HEK293 (cell line): ENCODE measurements around the gene DNAH9.

Experiments used
- CTCF ChIA-PET: fragments of 350-600 bp; formaldehyde crosslinking; extraction: SDS; loops from one replicate; lab custom pipeline; 2021; ENCODE audit warnings: antibody characterized with exemption; lab: Yijun Ruan, JAX
- POLR2A ChIA-PET: fragments of 300-600 bp; formaldehyde crosslinking; extraction: SDS; loops from one replicate; lab custom pipeline; 2020; ENCODE audit warnings: antibody characterized with exemption, inconsistent platforms; lab: Yijun Ruan, JAX
- H3K27ac ChIP-seq: fragments of 200-500 bp; sonication (Bioruptor generic); 2 replicates; pipeline ENCODE4 v1.5.1; 2014; ENCODE audit warnings: low read depth, low read length, control low read depth, inconsistent platforms; ENCODE audit errors: extremely low read depth
- H3K36me3 ChIP-seq, 2 experiments: fragments of 200-500 bp in 1 of 2; sonication (Bioruptor generic) in 1 of 2; 1 replicate in 1 of 2; 2 replicates in 1 of 2; pipeline ENCODE4 v1.5.1; 2014 to 2017; ENCODE audit warnings: inconsistent platforms in 2 of 2, low read length in 2 of 2; ENCODE audit not compliant: control insufficient read depth in 2 of 2, insufficient read depth in 1 of 2
- H3K4me1 ChIP-seq: fragments of 200-500 bp; sonication (Bioruptor generic); 2 replicates; pipeline ENCODE4 v1.5.1; 2014; ENCODE audit warnings: mild to moderate bottlenecking, low read length, inconsistent platforms; ENCODE audit not compliant: control insufficient read depth, insufficient read depth
- H3K4me3 ChIP-seq: 2 replicates; pipeline ENCODE4 v1.5.1; 2011; ENCODE audit warnings: low read depth, mild to moderate bottlenecking, control low read depth, low read length, moderate library complexity
- H3K9me3 ChIP-seq: fragments of 200-500 bp; sonication (Bioruptor generic); 2 replicates; pipeline ENCODE4 v1.5.1; 2014; ENCODE audit warnings: low read depth, low read length, inconsistent platforms; ENCODE audit not compliant: control insufficient read depth, insufficient read depth
- CTCF ChIP-seq: fragments of 450-650 bp; formaldehyde crosslinking; IDR thresholded peaks from 2 replicates; pipeline ENCODE4 v1.5.1; 2016; ENCODE audit warnings: missing biosample characterization, missing genetic modification characterization
- GLI4 ChIP-seq: fragments of 450-650 bp; formaldehyde crosslinking; IDR thresholded peaks from 2 replicates; pipeline ENCODE4 v1.5.1; 2016; ENCODE audit warnings: missing biosample characterization, missing genetic modification characterization
- GLIS2 ChIP-seq: fragments of 450-650 bp; formaldehyde crosslinking; IDR thresholded peaks from 2 replicates; pipeline ENCODE4 v1.5.1; 2016; ENCODE audit warnings: missing biosample characterization, missing genetic modification characterization
- KLF8 ChIP-seq: fragments of 450-650 bp; formaldehyde crosslinking; IDR thresholded peaks from 2 replicates; pipeline ENCODE4 v1.5.1; 2016; ENCODE audit warnings: missing biosample characterization, missing genetic modification characterization
- MZF1 ChIP-seq: fragments of 450-650 bp; formaldehyde crosslinking; IDR thresholded peaks from 2 replicates; pipeline ENCODE4 v1.5.1; 2017; ENCODE audit warnings: missing biosample characterization, missing genetic modification characterization, borderline replicate concordance
- SP3 ChIP-seq: fragments of 450-650 bp; formaldehyde crosslinking; IDR thresholded peaks from 2 replicates; pipeline ENCODE4 v1.5.1; 2016; ENCODE audit warnings: missing biosample characterization, missing genetic modification characterization
- ZBTB17 ChIP-seq: fragments of 450-650 bp; formaldehyde crosslinking; IDR thresholded peaks from 2 replicates; pipeline ENCODE4 v1.5.1; 2016; ENCODE audit warnings: missing biosample characterization, missing genetic modification characterization
- ZBTB20 ChIP-seq: fragments of 450-650 bp; formaldehyde crosslinking; IDR thresholded peaks from 2 replicates; pipeline ENCODE4 v1.5.1; 2016; ENCODE audit warnings: missing biosample characterization, missing genetic modification characterization
- ZNF10 ChIP-seq: fragments of 450-650 bp; formaldehyde crosslinking; IDR thresholded peaks from 2 replicates; pipeline ENCODE4 v1.5.1; 2017; ENCODE audit warnings: missing biosample characterization, missing genetic modification characterization
- ZNF223 ChIP-seq: fragments of 450-650 bp; formaldehyde crosslinking; IDR thresholded peaks from 2 replicates; pipeline ENCODE4 v1.5.1; 2016; ENCODE audit warnings: missing biosample characterization, missing genetic modification characterization
- ZNF239 ChIP-seq: fragments of 450-650 bp; formaldehyde crosslinking; IDR thresholded peaks from 2 replicates; pipeline ENCODE4 v1.5.1; 2016; ENCODE audit warnings: missing biosample characterization, missing genetic modification characterization
- ZNF311 ChIP-seq: fragments of 450-650 bp; formaldehyde crosslinking; IDR thresholded peaks from 2 replicates; pipeline ENCODE4 v1.5.1; 2017; ENCODE audit warnings: missing biosample characterization, missing genetic modification characterization, borderline replicate concordance
- ZNF341 ChIP-seq: fragments of 450-650 bp; formaldehyde crosslinking; IDR thresholded peaks from 2 replicates; pipeline ENCODE4; 2016; ENCODE audit warnings: low read depth, missing biosample characterization, missing genetic modification characterization
- ZNF510 ChIP-seq: fragments of 450-650 bp; formaldehyde crosslinking; IDR thresholded peaks from 2 replicates; pipeline ENCODE4 v1.5.1; 2018; ENCODE audit warnings: mild to moderate bottlenecking, missing genetic modification characterization, missing biosample characterization; ENCODE audit not compliant: insufficient replicate concordance
- ZNF596 ChIP-seq: fragments of 450-650 bp; IDR thresholded peaks from 2 replicates; pipeline ENCODE4 v1.5.0; 2018; ENCODE audit warnings: missing biosample characterization, mild to moderate bottlenecking, missing genetic modification characterization, moderate library complexity
- ZNF621 ChIP-seq: fragments of 450-650 bp; formaldehyde crosslinking; IDR thresholded peaks from 2 replicates; pipeline ENCODE4 v1.5.1; 2017; ENCODE audit warnings: missing biosample characterization, missing genetic modification characterization
- ZNF777 ChIP-seq: fragments of 450-650 bp; formaldehyde crosslinking; IDR thresholded peaks from 2 replicates; pipeline ENCODE4 v1.5.1; 2017; ENCODE audit warnings: missing biosample characterization, missing genetic modification characterization, borderline replicate concordance
- ZNF843 ChIP-seq: fragments of 450-650 bp; formaldehyde crosslinking; IDR thresholded peaks from 2 replicates; pipeline ENCODE4 v1.5.1; 2016; ENCODE audit warnings: missing biosample characterization, missing genetic modification characterization
- ZSCAN5A ChIP-seq: fragments of 450-650 bp; formaldehyde crosslinking; IDR thresholded peaks from 2 replicates; pipeline ENCODE4 v1.5.1; 2016; ENCODE audit warnings: missing biosample characterization, missing genetic modification characterization
- TF ChIP-seq, protein P1 (sequence below): fragments of 450-650 bp; formaldehyde crosslinking; IDR thresholded peaks from 2 replicates; pipeline ENCODE4 v1.5.1; 2017; ENCODE audit warnings: missing biosample characterization, missing genetic modification characterization
- TF ChIP-seq, protein P2 (sequence below): fragments of 450-650 bp; formaldehyde crosslinking; IDR thresholded peaks from 2 replicates; pipeline ENCODE4 v1.5.1; 2017; ENCODE audit warnings: missing biosample characterization, missing genetic modification characterization

The DNAH9 gene

GRCh38 chr17:11917415-11917814 lies 319.1 kb downstream of the DNAH9 start:
- H3K4me3 ChIP-seq = no peak overlapping the region
- CTCF ChIA-PET = interaction anchor here (0.8 kb wide), 1 partner anchor 19 kb away, joined by 5 read pairs; no protein-coding TSS in a partner anchor
- no peaks in the 10 kb centered on the region for H3K4me1 ChIP-seq
- no peaks in the 10 kb centered on the region for H3K9me3 ChIP-seq
- H3K27ac ChIP-seq = no peak overlapping the region
- POLR2A ChIA-PET = no interaction called here
- H3K36me3 ChIP-seq = no peaks in the 10 kb centered on the region
- TF ChIP-seq ZNF777 (tag by site-specific recombination) = no peak
- TF ChIP-seq SP3 (tag by site-specific recombination) = no peak
- no peak for TF ChIP-seq ZNF596 (tag by site-specific recombination)
- TF ChIP-seq ZSCAN5A (tag by site-specific recombination) = no peak
- TF ChIP-seq ZNF223 (tag by site-specific recombination) = no peak
- TF ChIP-seq ZNF621 = no peak
- TF ChIP-seq GLI4 (tag by site-specific recombination) = no peak
- TF ChIP-seq ZBTB17 (tag by site-specific recombination) = no peak

DNA sequence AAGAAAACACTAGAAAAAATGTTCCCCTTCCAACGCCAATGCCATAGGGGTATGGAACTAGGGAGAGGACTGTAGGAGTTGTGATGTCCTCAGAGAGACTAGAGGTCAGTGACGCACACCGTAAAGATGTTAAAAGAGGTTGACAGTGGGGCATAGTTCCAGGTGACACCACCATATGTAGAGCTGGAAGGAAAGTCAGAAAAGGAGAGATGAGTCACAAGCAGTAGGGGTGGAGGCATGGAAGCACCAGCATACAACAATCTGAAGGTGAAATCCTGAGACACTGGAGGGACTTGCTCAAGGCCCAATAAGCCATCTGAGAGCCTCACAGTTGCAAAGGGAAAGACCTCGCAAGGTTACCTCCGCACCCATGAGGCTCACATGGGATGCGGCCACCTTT lies 323.0 kb downstream of the DNAH9 start:
- TF ChIP-seq, protein P1, sequence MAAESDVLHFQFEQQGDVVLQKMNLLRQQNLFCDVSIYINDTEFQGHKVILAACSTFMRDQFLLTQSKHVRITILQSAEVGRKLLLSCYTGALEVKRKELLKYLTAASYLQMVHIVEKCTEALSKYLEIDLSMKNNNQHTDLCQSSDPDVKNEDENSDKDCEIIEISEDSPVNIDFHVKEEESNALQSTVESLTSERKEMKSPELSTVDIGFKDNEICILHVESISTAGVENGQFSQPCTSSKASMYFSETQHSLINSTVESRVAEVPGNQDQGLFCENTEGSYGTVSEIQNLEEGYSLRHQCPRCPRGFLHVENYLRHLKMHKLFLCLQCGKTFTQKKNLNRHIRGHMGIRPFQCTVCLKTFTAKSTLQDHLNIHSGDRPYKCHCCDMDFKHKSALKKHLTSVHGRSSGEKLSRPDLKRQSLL (tag by site-specific recombination) = no peak
- no peak for TF ChIP-seq ZNF510 (tag by site-specific recombination)
- TF ChIP-seq KLF8 (tag by site-specific recombination) = no peak
- TF ChIP-seq GLIS2 = no peak
- TF ChIP-seq ZNF239 (tag by site-specific recombination) = no peak
- no peak for TF ChIP-seq ZNF341
- TF ChIP-seq, protein P2, sequence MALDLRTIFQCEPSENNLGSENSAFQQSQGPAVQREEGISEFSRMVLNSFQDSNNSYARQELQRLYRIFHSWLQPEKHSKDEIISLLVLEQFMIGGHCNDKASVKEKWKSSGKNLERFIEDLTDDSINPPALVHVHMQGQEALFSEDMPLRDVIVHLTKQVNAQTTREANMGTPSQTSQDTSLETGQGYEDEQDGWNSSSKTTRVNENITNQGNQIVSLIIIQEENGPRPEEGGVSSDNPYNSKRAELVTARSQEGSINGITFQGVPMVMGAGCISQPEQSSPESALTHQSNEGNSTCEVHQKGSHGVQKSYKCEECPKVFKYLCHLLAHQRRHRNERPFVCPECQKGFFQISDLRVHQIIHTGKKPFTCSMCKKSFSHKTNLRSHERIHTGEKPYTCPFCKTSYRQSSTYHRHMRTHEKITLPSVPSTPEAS (tag by site-specific recombination) = no peak
- no peak for TF ChIP-seq ZBTB20
- no peak for TF ChIP-seq MZF1 (tag by site-specific recombination)
- no peak for TF ChIP-seq ZNF843 (tag by site-specific recombination)
- TF ChIP-seq ZNF311 (tag by site-specific recombination) = no peak
- TF ChIP-seq ZNF10 (tag by site-specific recombination) = no peak
- no peak for TF ChIP-seq CTCF (tag by site-specific recombination)
- ChIA-PET POLR2A (no interaction called here), CTCF (interaction anchor here (0.8 to 3.9 kb wide), 2 partner anchors 15 to 19 kb away, joined by 5 to 19 read pairs; no protein-coding TSS in a partner anchor)
- no peaks in the 10 kb centered on the region for H3K9me3 ChIP-seq
- H3K4me1 ChIP-seq = no peaks in the 10 kb centered on the region
- no peaks in the 10 kb centered on the region for H3K36me3 ChIP-seq
- no peak overlapping the region for H3K27ac ChIP-seq
- H3K4me3 ChIP-seq = no peak overlapping the region
